Astrocyte of the cerebellum (primary cell): ENCODE data around the gene ATP5F1B.

ENCODE experiments used
- DNase-seq: peaks from one replicate; pipeline ENCODE4 v3.0.0-alpha.2; 2011; ENCODE audit warnings: low read depth
- H3K4me3 ChIP-seq: 2 replicates; pipeline ENCODE4 v1.5.1; 2011; ENCODE audit warnings: mild to moderate bottlenecking, low read depth, low read length, moderate library complexity
- CTCF ChIP-seq: IDR thresholded peaks from 2 replicates; pipeline ENCODE4 v1.5.1; 2012; ENCODE audit warnings: low read length, low read depth, moderate library complexity, mild to moderate bottlenecking; ENCODE audit errors: missing control alignments
- in situ Hi-C: cut with HindIII; loops from 2 replicates; pipeline ENCODE4 v1.10.0; 2017; ENCODE audit warnings: low sequenced_read_pairs

The ATP5F1B gene

GRCh38 chr12:56634837-56635791 is 10.7 kb downstream of the ATP5F1B start:
- peak; percentile 53 for DNase-seq
- in situ Hi-C loops: no loop called here
- TF ChIP-seq CTCF: peak; percentile 62
- peak overlapping the region; percentile 83 for H3K4me3 ChIP-seq

GRCh38 chr12:56634242-56634836 is 11.4 kb downstream of the ATP5F1B start:
- no peak for DNase-seq
- TF ChIP-seq CTCF: no peak
- peak overlapping the region; percentile 83 for H3K4me3 ChIP-seq
- in situ Hi-C loops: no loop called here

- TF ChIP-seq CTCF: no peak
Measured at GRCh38 chr12:56633468-56634241, 12.1 kb downstream of the ATP5F1B start.

GRCh38 chr12:56632701-56633467 is 12.9 kb downstream of the ATP5F1B start:
- DNase-seq: no peak
- in situ Hi-C loops: no loop called here
- H3K4me3 ChIP-seq: peak overlapping the region; percentile 11
- TF ChIP-seq CTCF: no peak

More at GRCh38 chr12:56633468-56634241, 12.1 kb downstream of the ATP5F1B start:
- no peak for DNase-seq
- peak overlapping the region; percentile 83 for H3K4me3 ChIP-seq
- in situ Hi-C loops: no loop called here

- in situ Hi-C loops: no loop called here
- no peak for DNase-seq
- TF ChIP-seq CTCF: no peak
- peak overlapping the region; percentile 11 for H3K4me3 ChIP-seq
Measured at GRCh38 chr12:56631790-56632700, 13.7 kb downstream of the ATP5F1B start.
